Bone marrow (tissue), 2 donors: Measurements from ENCODE around the gene POLDIP2.

Experiments
- DNase-seq, 2 donors: peaks; one replicate each; lab custom pipeline; 2025; lab: John Stamatoyannopoulos, UW

Gene POLDIP2

DNA sequence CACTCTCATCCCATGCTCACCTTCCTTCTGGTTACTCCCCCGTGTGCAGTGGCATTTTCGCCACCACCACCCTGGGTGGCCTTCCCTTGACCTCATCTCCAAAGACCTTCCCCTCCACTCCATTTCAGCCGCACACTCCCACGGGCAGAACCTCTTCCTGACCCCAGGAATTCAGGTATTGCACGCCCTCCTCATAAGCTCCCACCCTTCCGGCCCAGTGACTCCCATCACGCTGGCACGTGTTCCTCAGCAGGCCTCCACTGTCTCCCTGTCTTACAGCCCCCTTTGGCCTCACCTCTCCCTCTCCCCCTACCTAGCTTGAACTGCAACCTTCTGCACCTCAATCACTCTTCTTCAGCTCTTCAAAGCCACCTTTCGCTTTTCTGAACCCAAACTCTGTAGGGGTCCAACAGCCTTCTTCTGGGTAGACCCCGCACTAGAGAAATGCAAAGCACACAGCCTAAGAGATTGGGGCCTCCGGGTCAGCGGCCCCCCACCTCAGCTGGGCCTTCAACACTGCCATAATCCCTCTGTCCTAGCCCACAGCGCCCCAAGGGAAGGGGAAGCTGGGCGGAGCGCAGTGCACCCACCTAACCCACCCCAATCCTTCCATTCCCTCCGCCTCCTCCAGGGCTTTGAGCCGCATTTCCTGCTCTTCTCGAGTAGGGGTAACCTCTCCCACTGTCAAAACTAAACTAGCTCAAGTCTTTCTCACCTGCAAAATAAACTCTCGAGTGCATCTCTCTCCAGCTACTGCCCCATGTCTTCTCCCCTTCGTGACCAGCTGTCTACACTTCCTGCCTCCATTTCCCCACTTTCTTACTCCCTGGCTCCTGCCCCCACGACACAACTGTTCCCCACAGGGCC lies 40.0 kb downstream of the POLDIP2 start:
- DNase-seq, result no peak

DNA sequence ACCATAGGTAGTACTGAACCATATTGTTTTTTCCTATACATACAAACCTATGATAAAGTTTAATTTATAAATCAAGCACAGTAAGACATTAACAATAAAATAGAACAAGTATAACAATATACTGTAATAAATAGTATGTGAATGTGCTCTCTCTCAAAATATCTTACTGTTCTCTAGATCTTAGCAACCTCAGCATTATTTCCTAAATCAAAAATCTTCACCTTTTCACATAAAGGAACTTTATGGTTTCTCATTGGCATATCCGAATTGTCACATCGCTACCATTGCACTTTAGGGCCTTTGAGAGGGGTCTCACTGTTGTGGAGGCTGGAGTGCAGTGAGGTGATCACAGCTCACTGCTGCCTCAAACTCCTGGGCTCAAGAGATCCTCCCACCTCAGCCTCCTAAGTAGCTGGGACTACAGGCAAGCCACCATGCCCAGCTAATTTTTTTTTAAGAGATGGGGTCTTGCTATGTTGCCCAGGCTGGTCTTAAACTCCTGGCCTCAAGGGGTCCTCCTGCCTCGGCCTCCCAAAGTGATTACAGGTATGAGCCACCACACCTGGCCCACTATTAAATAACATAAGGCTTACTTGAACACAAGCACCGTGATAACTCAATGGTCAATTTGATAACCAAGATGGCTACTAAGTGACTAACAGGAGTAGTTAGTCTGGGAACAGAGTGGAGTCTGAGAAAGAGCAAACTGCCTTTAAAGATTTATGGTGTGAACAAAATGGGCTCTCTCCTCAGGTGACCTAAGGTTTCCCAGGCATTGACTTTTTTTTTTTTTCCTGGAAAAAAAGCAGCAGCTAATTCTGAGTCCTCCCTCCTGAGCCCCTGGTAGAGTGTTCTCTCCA lies 41.3 kb downstream of the POLDIP2 start:
- DNase-seq, result no peak

GRCh38 chr17:28313841-28314240 lies 43.5 kb downstream of the POLDIP2 start:
- no peak for DNase-seq

DNA sequence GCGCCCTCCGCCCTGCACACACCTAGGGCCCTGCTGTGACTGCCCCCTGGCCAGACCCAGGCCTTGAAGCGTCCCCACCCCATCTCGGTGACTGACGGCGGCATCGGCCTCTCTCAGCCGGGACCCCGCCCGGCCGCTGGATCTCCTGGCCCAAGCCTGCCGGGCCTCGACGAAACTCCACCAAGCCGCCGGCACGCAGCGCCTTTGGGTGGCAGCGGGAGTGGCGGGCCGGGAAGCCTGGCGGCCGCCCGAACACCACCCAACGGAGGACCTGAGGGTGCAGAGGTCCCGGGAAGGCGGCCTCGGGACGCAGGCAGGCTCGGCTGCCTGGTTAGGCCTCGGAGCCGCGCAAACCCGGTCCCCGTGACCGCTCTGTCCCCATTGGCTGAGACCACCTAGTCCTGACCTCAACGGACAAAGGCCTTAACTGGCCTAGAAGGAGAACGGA lies 50.3 kb downstream of the POLDIP2 start:
- DNase-seq, result no peak

- no peak for DNase-seq
Measured at GRCh38 chr17:28298449-28298848, 58.9 kb downstream of the POLDIP2 start.
